Measurements from ENCODE around the gene KCNK7. TPM values are rescaled to one million over a fixed set of nuclear protein-coding genes. Genes with fewer than 3 reads are reported as not detected.

Gene KCNK7
- total and polyA plus RNA-seq, 2 experiments from 2014 or later: 0.60 TPM; not detected in 1

GRCh38 chr11:65593518-65594414 lies 1.8 kb downstream of the KCNK7 start:
- Histone ChIP-seq H3K27me3 (ENCODE audit: insufficient read depth) (peaks cover 46% of the 10 kb centered on the region), H3K4me2 (peak overlapping the region; percentile 87; the same call in 1 of the 2 replicates), H3K9me2 (ENCODE audit: insufficient read depth) (no peaks in the 10 kb centered on the region), H3K4me3 (no peak overlapping the region), H2AFZ (no peak overlapping the region), H3K79me2 (replicated peaks; ENCODE audit: insufficient read depth) (no peaks in the 10 kb centered on the region), H3F3A (replicated peaks; ENCODE audit: low read depth) (peaks cover 26% of the 10 kb centered on the region; the same call in 1 of the 2 replicates), H3K36me3 (ENCODE audit: insufficient read depth) (no peaks in the 10 kb centered on the region; the same call in 1 of the 2 replicates), H3K4me1 (ENCODE audit: insufficient read depth) (peaks cover 13% of the 10 kb centered on the region; the same call in 1 of the 2 replicates), H4K20me1 (replicated peaks; ENCODE audit: insufficient read depth) (no peaks in the 10 kb centered on the region), H3K27ac (ENCODE audit: low read depth) (no peak overlapping the region)
- TF ChIP-seq ZNF331 (CRISPR knock-in tag; IDR thresholded peaks at IDR 0.05; ENCODE audit: low read depth) (no peak), REST (IDR thresholded peaks at IDR 0.05; ENCODE audit: unreplicated experiment) (no peak), NANOG (IDR thresholded peaks at IDR 0.05; ENCODE audit: borderline replicate concordance) (no peak), ETS1 (IDR thresholded peaks at IDR 0.05) (no peak), ZNF114 (CRISPR knock-in tag; IDR thresholded peaks at IDR 0.05) (no peak), STAT1 (IDR thresholded peaks at IDR 0.05; ENCODE audit: unreplicated experiment) (no peak)
- TF ChIP-seq, protein P1, sequence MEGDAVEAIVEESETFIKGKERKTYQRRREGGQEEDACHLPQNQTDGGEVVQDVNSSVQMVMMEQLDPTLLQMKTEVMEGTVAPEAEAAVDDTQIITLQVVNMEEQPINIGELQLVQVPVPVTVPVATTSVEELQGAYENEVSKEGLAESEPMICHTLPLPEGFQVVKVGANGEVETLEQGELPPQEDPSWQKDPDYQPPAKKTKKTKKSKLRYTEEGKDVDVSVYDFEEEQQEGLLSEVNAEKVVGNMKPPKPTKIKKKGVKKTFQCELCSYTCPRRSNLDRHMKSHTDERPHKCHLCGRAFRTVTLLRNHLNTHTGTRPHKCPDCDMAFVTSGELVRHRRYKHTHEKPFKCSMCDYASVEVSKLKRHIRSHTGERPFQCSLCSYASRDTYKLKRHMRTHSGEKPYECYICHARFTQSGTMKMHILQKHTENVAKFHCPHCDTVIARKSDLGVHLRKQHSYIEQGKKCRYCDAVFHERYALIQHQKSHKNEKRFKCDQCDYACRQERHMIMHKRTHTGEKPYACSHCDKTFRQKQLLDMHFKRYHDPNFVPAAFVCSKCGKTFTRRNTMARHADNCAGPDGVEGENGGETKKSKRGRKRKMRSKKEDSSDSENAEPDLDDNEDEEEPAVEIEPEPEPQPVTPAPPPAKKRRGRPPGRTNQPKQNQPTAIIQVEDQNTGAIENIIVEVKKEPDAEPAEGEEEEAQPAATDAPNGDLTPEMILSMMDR (conservative IDR thresholded peaks at IDR 0.05; ENCODE audit: low read depth in 2 of 2): peak; percentile 78 to 88
- Mint-ChIP-seq H3K36me3 (ENCODE audit: low read depth) (peaks cover 5% of the 10 kb centered on the region; the same call in 2 of the 3 replicates), H3K27ac (no peak overlapping the region), H3K4me3 (peak overlapping the region; percentile 66; the same call in 1 of the 3 replicates), H3K9me3 (no peaks in the 10 kb centered on the region; the same call in 2 of the 3 replicates), H3K27me3 (ENCODE audit: insufficient read depth, low read depth, poor library complexity) (peaks cover 44% of the 10 kb centered on the region), H3K4me1 (peaks cover 13% of the 10 kb centered on the region)
- DNase-seq (ENCODE audit: low spot score) (peak; percentile 83), ATAC-seq (peak; percentile 58)

Data from GM23338 (cell line).